Endothelial cell (in vitro differentiated cells): ENCODE results near the gene SLC17A5. TPM values are rescaled to one million over a fixed set of nuclear protein-coding genes. Genes with fewer than 3 reads are reported as not detected.
"Not testable (repeated sequence)": the region's sequence is repeated elsewhere in the genome, so short reads cannot be mapped to it uniquely, and the experiment has no call there.

Source experiments
- DNase-seq: peaks from one replicate; pipeline ENCODE4 v3.0.0; 2021; ENCODE audit warnings: low spot score
- H3K27ac Mint-ChIP-seq: one replicate; pipeline ENCODE4 v1.8.0; 2021; ENCODE audit warnings: mixed read lengths, inconsistent platforms; ENCODE audit not compliant: unreplicated experiment
- H3K27me3 Mint-ChIP-seq: one replicate; pipeline ENCODE4 v1.8.0; 2021; ENCODE audit warnings: mild to moderate bottlenecking, moderate library complexity, mixed read lengths, inconsistent platforms; ENCODE audit not compliant: unreplicated experiment
- H3K36me3 Mint-ChIP-seq: one replicate; pipeline ENCODE4 v1.8.0; 2021; ENCODE audit warnings: mild to moderate bottlenecking, low read depth, mixed read lengths, inconsistent platforms; ENCODE audit not compliant: unreplicated experiment
- H3K4me1 Mint-ChIP-seq: one replicate; pipeline ENCODE4 v1.8.0; 2021; ENCODE audit warnings: mild to moderate bottlenecking, mixed read lengths, inconsistent platforms; ENCODE audit not compliant: unreplicated experiment
- H3K4me3 Mint-ChIP-seq: one replicate; pipeline ENCODE4 v1.8.0; 2021; ENCODE audit warnings: mild to moderate bottlenecking, mixed read lengths, inconsistent platforms; ENCODE audit not compliant: unreplicated experiment
- H3K9me3 Mint-ChIP-seq: one replicate; pipeline ENCODE4 v1.8.0; 2021; ENCODE audit warnings: mixed read lengths, inconsistent platforms; ENCODE audit not compliant: unreplicated experiment
- CTCF ChIP-seq: fragments of 200-600 bp; sonication (generic); IDR thresholded peaks from one replicate; pipeline ENCODE4 v1.5.0; 2021; ENCODE audit warnings: antibody characterized with exemption; ENCODE audit not compliant: unreplicated experiment
- total RNA-seq: library from RNA; stranded (reverse); fragmentation: NEBNext Ultra II Directional; extraction: Animal tissue kit (Norgen Biotek cat#: 25700); gene quantifications from one replicate; pipeline ENCODE4 v1.2.1, GENCODE V29; 2021; ENCODE audit not compliant: unreplicated experiment

Gene SLC17A5
- total RNA-seq, 1 donor from 2014 or later = 17.5 TPM

- H3K27me3 Mint-ChIP-seq, H3K27ac Mint-ChIP-seq, H3K4me3 Mint-ChIP-seq, H3K4me1 Mint-ChIP-seq, H3K36me3 Mint-ChIP-seq, DNase-seq, H3K9me3 Mint-ChIP-seq: not testable (repeated sequence)
These were observed 82.3 kb downstream of the SLC17A5 start for GRCh38 chr6:73571218-73572181.

- Mint-ChIP-seq H3K36me3 (no peaks in the 10 kb centered on the region), H3K4me1 (peaks cover 3% of the 10 kb centered on the region), H3K27ac (no peak overlapping the region), H3K9me3 (no peaks in the 10 kb centered on the region), H3K27me3 (peaks cover 4% of the 10 kb centered on the region), H3K4me3 (no peak overlapping the region)
- TF ChIP-seq CTCF = no peak
- no peak for DNase-seq
These were observed 84.7 kb downstream of the SLC17A5 start for GRCh38 chr6:73569121-73569520.

- H3K4me1 Mint-ChIP-seq = peaks cover 3% of the 10 kb centered on the region
- no peak for TF ChIP-seq CTCF
- no peak for DNase-seq
- peaks cover 4% of the 10 kb centered on the region for H3K27me3 Mint-ChIP-seq
- H3K36me3 Mint-ChIP-seq = no peaks in the 10 kb centered on the region
- H3K9me3 Mint-ChIP-seq = no peaks in the 10 kb centered on the region
- no peak overlapping the region for H3K27ac Mint-ChIP-seq
- no peak overlapping the region for H3K4me3 Mint-ChIP-seq
These were observed 86.7 kb downstream of the SLC17A5 start for GRCh38 chr6:73566954-73567591.

GRCh38 chr6:73566486-73566871 lies 87.3 kb downstream of the SLC17A5 start:
- not testable (repeated sequence) for H3K4me1 Mint-ChIP-seq

GRCh38 chr6:73565767-73566485 lies 87.9 kb downstream of the SLC17A5 start:
- Mint-ChIP-seq H3K9me3 (no peaks in the 10 kb centered on the region), H3K36me3 (no peaks in the 10 kb centered on the region), H3K4me1 (peaks cover 3% of the 10 kb centered on the region), H3K4me3 (no peak overlapping the region), H3K27me3 (peaks cover 4% of the 10 kb centered on the region), H3K27ac (no peak overlapping the region)
- no peak for DNase-seq
- TF ChIP-seq CTCF = no peak

More at GRCh38 chr6:73566486-73566871, 87.3 kb downstream of the SLC17A5 start:
- H3K27ac Mint-ChIP-seq, DNase-seq, H3K36me3 Mint-ChIP-seq, H3K9me3 Mint-ChIP-seq, H3K27me3 Mint-ChIP-seq, H3K4me3 Mint-ChIP-seq: not testable (repeated sequence)
